ENCODE measurements around the gene TBC1D2B.
"Not testable (repeated sequence)": the region's sequence is repeated elsewhere in the genome, so short reads cannot be mapped to it uniquely, and the experiment has no call there.

Gene TBC1D2B

DNA sequence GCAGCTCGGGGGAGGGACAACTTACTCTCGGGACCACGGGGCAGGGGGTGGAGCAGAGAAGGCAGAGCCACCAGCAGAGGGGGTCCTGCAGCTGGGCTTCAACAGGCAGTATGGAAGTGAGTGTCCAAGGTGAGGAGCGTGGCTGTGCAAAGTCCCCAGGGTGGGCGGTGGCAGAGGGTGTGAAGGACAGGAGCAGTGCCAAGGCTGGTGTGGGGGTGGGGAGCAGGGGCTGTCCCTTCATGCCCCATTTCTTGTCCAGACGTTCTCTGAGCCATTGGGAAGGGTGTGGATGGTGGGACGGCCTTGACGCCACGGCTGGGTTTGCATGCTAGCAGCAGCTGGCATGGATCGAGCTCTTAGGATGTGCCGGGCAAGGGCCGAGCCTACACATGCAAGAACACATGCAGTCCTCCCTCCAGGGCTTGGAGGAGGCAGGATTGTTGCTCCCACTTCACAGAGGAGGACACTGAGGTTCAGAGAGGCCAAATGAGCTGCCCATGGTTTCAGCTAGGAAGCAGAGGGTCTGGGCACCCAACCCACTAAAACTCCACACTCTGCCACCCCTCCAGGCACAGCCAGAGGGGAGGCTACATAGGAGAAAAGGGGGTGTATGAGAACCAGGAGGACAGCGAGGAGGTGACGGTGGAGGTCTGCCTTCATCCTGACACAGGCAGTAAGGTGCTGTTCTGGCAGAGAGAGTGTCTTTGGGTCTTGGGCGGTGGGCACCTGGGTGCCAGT, 93.6 kb downstream of the TBC1D2B start:
- H3K4me3 ChIP-seq (replicated peaks in 1 of 2; ENCODE audit: low read depth in 2 of 2, low read length in 2 of 2), result no peak overlapping the region
- TF ChIP-seq, protein P1, sequence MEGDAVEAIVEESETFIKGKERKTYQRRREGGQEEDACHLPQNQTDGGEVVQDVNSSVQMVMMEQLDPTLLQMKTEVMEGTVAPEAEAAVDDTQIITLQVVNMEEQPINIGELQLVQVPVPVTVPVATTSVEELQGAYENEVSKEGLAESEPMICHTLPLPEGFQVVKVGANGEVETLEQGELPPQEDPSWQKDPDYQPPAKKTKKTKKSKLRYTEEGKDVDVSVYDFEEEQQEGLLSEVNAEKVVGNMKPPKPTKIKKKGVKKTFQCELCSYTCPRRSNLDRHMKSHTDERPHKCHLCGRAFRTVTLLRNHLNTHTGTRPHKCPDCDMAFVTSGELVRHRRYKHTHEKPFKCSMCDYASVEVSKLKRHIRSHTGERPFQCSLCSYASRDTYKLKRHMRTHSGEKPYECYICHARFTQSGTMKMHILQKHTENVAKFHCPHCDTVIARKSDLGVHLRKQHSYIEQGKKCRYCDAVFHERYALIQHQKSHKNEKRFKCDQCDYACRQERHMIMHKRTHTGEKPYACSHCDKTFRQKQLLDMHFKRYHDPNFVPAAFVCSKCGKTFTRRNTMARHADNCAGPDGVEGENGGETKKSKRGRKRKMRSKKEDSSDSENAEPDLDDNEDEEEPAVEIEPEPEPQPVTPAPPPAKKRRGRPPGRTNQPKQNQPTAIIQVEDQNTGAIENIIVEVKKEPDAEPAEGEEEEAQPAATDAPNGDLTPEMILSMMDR (IDR thresholded peaks at IDR 0.05; ENCODE audit: low read depth, low read length), result no peak
- DNase-seq (ENCODE audit: low read depth in 2 of 2), result no peak

DNA sequence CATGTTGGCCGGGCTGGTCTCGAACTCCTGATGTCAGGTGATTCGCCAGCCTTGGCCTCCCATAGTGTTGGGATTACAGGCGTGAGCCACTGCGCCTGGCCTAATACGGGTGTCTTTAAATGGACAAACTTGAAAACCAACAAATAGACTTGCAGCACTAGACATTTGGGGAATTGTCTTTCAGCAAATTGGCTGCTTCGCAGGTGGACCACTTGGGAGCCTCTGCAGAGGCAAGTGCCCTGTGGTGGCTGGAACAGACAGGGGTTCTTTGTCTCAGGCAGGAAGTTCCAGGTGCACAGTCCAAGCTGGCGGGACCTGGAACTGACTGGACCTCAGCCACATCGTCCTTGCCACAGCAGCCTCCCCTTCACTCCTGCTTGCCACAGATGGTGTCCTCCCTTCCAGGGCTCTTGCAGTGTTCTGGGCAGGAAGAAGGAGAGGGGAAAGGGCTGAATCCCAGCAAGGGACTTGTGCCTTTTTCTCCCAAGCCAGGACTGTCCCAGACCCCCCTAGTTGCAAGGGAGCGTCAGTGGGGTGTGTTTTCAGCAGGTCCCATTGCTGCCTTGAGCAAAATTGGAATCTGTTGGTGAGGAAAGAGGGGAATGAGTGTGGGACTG, 94.3 kb downstream of the TBC1D2B start:
- DNase-seq (ENCODE audit: low read depth in 2 of 2), result no peak
- TF ChIP-seq, protein P1 (IDR thresholded peaks at IDR 0.05; ENCODE audit: low read depth, low read length), result no peak
- no peak overlapping the region for H3K4me3 ChIP-seq (replicated peaks in 1 of 2; ENCODE audit: low read depth in 2 of 2, low read length in 2 of 2)

DNA sequence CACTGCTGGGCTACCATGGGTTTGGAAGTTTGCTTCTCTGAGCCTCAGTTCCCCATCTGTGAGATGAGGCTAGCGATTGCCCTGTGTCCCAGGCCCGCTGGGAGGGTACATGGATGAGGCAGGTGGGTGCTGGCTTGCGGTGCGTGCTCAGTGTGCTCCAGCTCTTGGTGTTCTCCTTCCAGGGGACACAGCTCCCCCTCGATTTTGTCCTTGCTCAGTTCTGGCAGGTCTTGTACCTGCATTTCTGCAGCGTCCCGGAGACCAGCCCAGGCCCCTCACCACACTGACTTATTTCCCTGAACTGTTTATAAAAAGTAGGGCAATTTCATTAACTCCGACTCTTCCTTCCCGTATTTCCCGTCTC, 95.4 kb downstream of the TBC1D2B start:
- no peak for DNase-seq (ENCODE audit: low read depth in 2 of 2)
- TF ChIP-seq, protein P1 (IDR thresholded peaks at IDR 0.05; ENCODE audit: low read depth, low read length), result no peak
- no peak overlapping the region for H3K4me3 ChIP-seq (replicated peaks in 1 of 2; ENCODE audit: low read depth in 2 of 2, low read length in 2 of 2)

DNA sequence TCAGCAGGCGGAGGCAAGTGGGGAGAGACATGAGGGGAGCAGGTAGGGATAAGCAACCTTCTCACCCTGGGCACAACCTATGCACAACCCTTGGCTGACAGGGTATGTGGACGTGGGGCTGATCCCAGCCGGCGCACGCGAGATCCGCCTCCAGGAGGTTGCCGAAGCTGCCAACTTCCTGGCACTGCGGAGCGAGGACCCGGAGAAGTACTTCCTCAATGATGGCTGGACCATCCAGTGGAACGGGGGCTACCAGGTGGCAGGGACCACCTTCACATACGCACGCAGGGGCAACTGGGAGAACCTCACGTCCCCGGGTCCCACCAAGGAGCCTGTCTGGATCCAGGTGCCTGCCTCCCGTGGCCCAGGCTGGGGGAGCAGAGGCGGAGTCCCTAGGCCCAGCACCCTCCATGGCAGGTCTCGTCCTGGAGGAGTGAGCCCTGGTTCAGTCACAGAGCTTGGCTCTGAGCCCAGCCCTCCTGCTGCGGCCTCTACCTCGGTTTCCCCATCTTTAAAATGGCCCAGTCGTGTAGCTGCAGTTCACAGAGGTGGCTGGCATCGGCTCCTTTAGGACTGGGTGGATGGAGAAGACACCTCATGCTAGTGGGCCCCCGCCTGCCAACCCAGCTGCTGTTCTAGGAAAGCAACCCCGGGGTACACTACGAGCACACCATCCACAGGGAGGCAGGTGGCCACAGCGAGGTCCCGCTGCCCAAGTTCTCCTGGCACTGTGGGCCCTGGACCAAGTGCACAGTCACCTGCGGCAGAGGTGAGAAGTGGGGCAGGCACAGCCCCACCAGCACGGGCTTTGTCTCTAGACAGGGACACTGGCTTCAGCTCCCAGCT, 96.0 kb downstream of the TBC1D2B start:
- no peak for DNase-seq (ENCODE audit: low read depth in 2 of 2)
- TF ChIP-seq, protein P1 (IDR thresholded peaks at IDR 0.05; ENCODE audit: low read depth, low read length), result no peak
- H3K4me3 ChIP-seq (replicated peaks in 1 of 2; ENCODE audit: low read depth in 2 of 2, low read length in 2 of 2), result no peak overlapping the region

- H3K4me3 ChIP-seq (replicated peaks in 1 of 2; ENCODE audit: low read depth in 2 of 2, low read length in 2 of 2); DNase-seq (ENCODE audit: low read depth in 2 of 2): not testable (repeated sequence)
Observed at GRCh38 chr15:77980674-77981073, 96.8 kb downstream of the TBC1D2B start.

- TF ChIP-seq, protein P1 (IDR thresholded peaks at IDR 0.05; ENCODE audit: low read depth, low read length), result no peak
- no peak overlapping the region for H3K4me3 ChIP-seq (replicated peaks in 1 of 2; ENCODE audit: low read depth in 2 of 2, low read length in 2 of 2)
- DNase-seq (ENCODE audit: low read depth in 2 of 2), result no peak
Observed at GRCh38 chr15:77980098-77980497, 97.4 kb downstream of the TBC1D2B start.

DNA sequence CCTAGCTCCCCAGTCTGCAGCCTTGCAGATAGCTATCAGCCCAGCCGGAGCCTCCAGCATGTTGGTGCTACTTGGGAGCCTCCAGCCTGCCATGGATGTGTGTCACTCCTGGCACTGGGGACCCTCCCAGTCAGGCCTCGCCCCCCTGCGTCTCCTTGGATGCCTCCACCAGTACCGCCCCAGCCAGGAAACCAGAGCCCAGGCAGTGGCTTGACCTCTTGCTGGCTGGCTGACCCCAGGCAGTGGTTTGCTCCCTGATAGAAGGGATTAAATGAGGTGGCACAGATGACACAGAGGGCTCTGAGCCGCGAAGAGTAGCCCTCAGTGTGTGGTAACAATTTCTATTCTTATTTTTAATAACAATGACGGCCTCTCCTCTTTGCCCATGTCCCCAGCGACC, 98.4 kb downstream of the TBC1D2B start:
- not testable (repeated sequence) for DNase-seq (ENCODE audit: low read depth in 2 of 2); H3K4me3 ChIP-seq (replicated peaks in 1 of 2; ENCODE audit: low read depth in 2 of 2, low read length in 2 of 2)

GRCh38 chr15:77978759-77979145, 98.8 kb downstream of the TBC1D2B start:
- not testable (repeated sequence) for DNase-seq (ENCODE audit: low read depth in 2 of 2); H3K4me3 ChIP-seq (replicated peaks in 1 of 2; ENCODE audit: low read depth in 2 of 2, low read length in 2 of 2)

GRCh38 chr15:77977903-77978758, 99.4 kb downstream of the TBC1D2B start:
- DNase-seq (ENCODE audit: low read depth in 2 of 2); H3K4me3 ChIP-seq (replicated peaks in 1 of 2; ENCODE audit: low read depth in 2 of 2, low read length in 2 of 2): not testable (repeated sequence)

- not testable (repeated sequence) for H3K4me3 ChIP-seq (replicated peaks in 1 of 2; ENCODE audit: low read depth in 2 of 2, low read length in 2 of 2); DNase-seq (ENCODE audit: low read depth in 2 of 2)
Observed at GRCh38 chr15:77976760-77977525, 100.6 kb downstream of the TBC1D2B start.

All from cardiac fibroblast (primary cell).